Ishikawa (cell line): ENCODE results near the gene GAL3ST2.

Experiments
- CEBPB ChIP-seq: IDR thresholded peaks from 2 replicates; pipeline ENCODE4 v1.6.1; 2012
- CREB1 ChIP-seq: IDR thresholded peaks from 2 replicates; pipeline ENCODE4 v1.6.1; 2012; ENCODE audit warnings: low read depth
- EGR1 ChIP-seq: IDR thresholded peaks from 2 replicates; pipeline ENCODE4 v1.6.1; 2012
- EP300 ChIP-seq: IDR thresholded peaks from 2 replicates; pipeline ENCODE4 v1.6.1; 2012; ENCODE audit warnings: borderline replicate concordance
- FOXM1 ChIP-seq: IDR thresholded peaks from 2 replicates; pipeline ENCODE4 v1.6.1; 2012; ENCODE audit warnings: low read depth, borderline replicate concordance
- NFIC ChIP-seq: IDR thresholded peaks from 2 replicates; pipeline ENCODE4 v1.6.1; 2012
- RAD21 ChIP-seq: IDR thresholded peaks from 2 replicates; pipeline ENCODE4 v1.6.1; 2012; ENCODE audit warnings: low read depth
- TAF1 ChIP-seq: IDR thresholded peaks from 2 replicates; pipeline ENCODE4 v1.6.1; 2012; ENCODE audit warnings: low read depth, mild to moderate bottlenecking
- TCF12 ChIP-seq: IDR thresholded peaks from 2 replicates; pipeline ENCODE4 v1.6.1; 2012; ENCODE audit warnings: low read depth
- TEAD4 ChIP-seq: IDR thresholded peaks from 2 replicates; pipeline ENCODE4 v1.6.1; 2012
- YY1 ChIP-seq: IDR thresholded peaks from 2 replicates; pipeline ENCODE4 v1.6.1; 2012; ENCODE audit warnings: low read depth
- ZBTB7A ChIP-seq: IDR thresholded peaks from 2 replicates; pipeline ENCODE4 v1.6.1; 2012; ENCODE audit warnings: low read depth
- TF ChIP-seq, protein P1 (sequence below): IDR thresholded peaks from 2 replicates; pipeline ENCODE4 v1.6.1; 2012; ENCODE audit warnings: low read depth, mild to moderate bottlenecking
- TF ChIP-seq, protein P2 (sequence below): IDR thresholded peaks from 2 replicates; pipeline ENCODE4 v1.6.1; 2012
- TF ChIP-seq, protein P3 (sequence below): IDR thresholded peaks from 2 replicates; pipeline ENCODE4 v1.6.1; 2012

GAL3ST2 gene

DNA sequence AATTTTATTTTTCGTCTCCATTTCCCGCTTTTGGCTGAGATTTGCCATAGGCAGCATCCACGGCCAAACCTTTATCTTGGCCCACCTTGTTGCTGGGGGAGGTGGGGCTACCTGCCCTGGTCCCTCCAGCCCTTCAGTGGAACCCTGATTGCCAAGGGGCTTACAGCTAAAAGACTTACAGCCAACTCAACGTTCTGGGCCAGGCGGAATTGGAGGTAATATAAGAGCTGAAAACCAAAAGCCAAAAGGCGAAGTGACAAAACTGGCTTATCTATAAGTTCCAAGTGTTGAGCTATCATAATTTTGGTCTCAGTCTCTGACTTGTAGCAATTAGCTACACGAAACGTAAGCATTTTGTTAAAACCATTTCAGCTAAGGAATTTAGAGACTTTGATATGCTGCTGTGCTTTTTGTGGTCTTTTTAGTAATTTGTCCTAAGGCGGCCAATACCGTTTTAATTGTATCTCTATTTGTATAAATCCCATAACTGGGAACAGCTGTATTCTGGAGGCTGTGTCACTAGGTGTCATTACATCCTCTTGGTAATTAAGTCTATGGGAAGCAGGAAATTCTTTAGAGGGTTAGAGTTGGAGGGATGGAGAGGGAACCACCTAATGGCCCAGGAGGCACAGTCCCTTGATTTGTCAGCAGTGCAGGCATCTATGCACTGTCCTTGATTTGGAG, 58.0 kb downstream of the GAL3ST2 start:
- no peak for TF ChIP-seq TCF12
- TF ChIP-seq TEAD4: no peak
- TF ChIP-seq ZBTB7A: no peak
- TF ChIP-seq CEBPB: no peak
- no peak for TF ChIP-seq CREB1
- TF ChIP-seq, protein P1, sequence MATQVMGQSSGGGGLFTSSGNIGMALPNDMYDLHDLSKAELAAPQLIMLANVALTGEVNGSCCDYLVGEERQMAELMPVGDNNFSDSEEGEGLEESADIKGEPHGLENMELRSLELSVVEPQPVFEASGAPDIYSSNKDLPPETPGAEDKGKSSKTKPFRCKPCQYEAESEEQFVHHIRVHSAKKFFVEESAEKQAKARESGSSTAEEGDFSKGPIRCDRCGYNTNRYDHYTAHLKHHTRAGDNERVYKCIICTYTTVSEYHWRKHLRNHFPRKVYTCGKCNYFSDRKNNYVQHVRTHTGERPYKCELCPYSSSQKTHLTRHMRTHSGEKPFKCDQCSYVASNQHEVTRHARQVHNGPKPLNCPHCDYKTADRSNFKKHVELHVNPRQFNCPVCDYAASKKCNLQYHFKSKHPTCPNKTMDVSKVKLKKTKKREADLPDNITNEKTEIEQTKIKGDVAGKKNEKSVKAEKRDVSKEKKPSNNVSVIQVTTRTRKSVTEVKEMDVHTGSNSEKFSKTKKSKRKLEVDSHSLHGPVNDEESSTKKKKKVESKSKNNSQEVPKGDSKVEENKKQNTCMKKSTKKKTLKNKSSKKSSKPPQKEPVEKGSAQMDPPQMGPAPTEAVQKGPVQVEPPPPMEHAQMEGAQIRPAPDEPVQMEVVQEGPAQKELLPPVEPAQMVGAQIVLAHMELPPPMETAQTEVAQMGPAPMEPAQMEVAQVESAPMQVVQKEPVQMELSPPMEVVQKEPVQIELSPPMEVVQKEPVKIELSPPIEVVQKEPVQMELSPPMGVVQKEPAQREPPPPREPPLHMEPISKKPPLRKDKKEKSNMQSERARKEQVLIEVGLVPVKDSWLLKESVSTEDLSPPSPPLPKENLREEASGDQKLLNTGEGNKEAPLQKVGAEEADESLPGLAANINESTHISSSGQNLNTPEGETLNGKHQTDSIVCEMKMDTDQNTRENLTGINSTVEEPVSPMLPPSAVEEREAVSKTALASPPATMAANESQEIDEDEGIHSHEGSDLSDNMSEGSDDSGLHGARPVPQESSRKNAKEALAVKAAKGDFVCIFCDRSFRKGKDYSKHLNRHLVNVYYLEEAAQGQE: no peak
- no peak for TF ChIP-seq EGR1
- TF ChIP-seq, protein P2, sequence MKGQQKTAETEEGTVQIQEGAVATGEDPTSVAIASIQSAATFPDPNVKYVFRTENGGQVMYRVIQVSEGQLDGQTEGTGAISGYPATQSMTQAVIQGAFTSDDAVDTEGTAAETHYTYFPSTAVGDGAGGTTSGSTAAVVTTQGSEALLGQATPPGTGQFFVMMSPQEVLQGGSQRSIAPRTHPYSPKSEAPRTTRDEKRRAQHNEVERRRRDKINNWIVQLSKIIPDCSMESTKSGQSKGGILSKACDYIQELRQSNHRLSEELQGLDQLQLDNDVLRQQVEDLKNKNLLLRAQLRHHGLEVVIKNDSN: no peak
- TF ChIP-seq NFIC: no peak
- TF ChIP-seq TAF1: no peak
- TF ChIP-seq FOXM1: no peak
- TF ChIP-seq EP300: no peak
- no peak for TF ChIP-seq YY1
- TF ChIP-seq RAD21: no peak
- TF ChIP-seq, protein P3, sequence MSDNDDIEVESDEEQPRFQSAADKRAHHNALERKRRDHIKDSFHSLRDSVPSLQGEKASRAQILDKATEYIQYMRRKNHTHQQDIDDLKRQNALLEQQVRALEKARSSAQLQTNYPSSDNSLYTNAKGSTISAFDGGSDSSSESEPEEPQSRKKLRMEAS: no peak

DNA sequence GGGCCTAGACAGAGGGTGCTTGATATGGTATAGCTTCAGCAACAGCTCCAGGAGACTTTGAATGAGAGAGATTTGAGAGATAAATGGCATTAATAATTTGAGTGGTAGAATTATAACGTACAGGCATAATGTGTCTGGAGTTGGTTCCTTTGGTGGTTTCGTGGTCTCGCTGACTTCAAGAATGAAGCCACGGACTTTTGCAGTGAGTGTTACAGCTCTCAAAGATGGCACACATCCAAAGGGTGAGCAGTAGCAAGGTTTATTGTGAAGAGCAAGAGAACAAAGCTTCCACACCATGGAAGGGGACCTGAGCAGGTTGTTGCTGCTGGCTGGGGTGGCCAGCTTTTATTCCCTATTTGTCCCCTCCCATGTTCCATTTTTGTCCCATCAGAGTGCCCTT, 59.0 kb downstream of the GAL3ST2 start:
- TF ChIP-seq, protein P1: no peak
- TF ChIP-seq EGR1 (no peak), TEAD4 (no peak), CREB1 (no peak), NFIC (no peak), TCF12 (no peak), YY1 (no peak), CEBPB (no peak), FOXM1 (no peak), TAF1 (no peak), EP300 (no peak), ZBTB7A (no peak), RAD21 (no peak)
- TF ChIP-seq, protein P2: no peak
- TF ChIP-seq, protein P3: no peak

DNA sequence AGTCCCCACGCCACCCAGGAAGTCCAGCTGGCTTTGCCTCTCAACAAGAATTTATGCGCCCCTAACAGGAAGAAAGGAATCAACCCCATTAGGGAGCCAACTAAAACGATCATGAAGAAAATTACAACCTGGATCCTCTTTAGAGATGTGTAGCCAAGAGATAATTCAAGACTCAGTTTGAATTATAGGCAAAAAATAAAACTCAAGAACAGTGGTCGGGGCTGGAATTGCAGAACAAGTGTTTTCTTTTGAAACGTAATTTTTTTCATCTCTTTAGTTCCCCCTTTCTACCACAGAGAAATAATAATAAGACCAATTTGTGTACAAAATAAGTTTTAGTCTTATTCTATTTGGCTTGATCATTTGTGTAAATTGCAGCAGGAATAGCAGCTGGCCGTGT, 59.7 kb downstream of the GAL3ST2 start:
- TF ChIP-seq CREB1: no peak
- TF ChIP-seq TEAD4: no peak
- TF ChIP-seq EGR1: no peak
- TF ChIP-seq, protein P2: no peak
- TF ChIP-seq RAD21: no peak
- TF ChIP-seq TAF1: no peak
- TF ChIP-seq ZBTB7A: no peak
- TF ChIP-seq EP300: no peak
- no peak for TF ChIP-seq NFIC
- no peak for TF ChIP-seq YY1
- no peak for TF ChIP-seq CEBPB

DNA sequence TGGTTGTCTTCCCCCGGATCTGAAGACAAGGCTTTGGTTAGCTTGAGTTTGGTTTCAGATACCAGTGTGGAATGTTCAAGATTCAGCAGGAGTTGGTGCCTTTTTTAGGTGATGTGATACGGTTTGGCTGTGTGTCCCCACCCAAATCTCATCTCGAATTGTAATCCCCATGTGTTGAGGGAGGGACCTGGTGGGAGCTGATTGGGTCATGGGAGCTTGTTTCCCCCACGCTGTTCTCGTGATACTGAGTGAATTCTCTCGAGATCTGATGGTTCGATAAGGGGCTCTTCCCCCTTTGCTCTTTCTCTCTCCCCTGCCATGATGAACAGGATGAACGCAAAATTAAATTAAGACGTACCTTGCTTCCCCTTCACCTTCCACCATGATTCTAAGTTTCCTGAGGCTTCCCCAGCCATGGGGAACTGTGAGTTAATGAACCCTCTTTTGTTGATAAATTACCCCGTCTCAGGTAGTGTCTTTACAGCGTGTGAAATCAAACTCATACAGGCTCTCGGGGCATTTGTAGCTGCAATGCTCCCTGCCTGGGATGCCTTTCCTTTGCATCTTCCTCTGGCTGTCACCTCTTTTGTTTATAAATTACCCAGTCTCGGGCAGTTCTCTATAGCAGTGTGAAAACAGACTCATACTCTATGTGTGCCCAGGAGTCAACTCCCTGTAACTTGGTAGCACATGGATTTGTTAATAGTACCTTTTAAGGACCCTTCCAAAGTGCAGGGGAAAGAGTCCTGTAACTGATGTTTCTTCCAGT, 60.8 kb downstream of the GAL3ST2 start:
- no peak for TF ChIP-seq NFIC
- no peak for TF ChIP-seq ZBTB7A
- no peak for TF ChIP-seq CEBPB
- no peak for TF ChIP-seq TEAD4
- no peak for TF ChIP-seq TAF1
- TF ChIP-seq RAD21: no peak
- TF ChIP-seq, protein P1: no peak
- TF ChIP-seq, protein P2: no peak
- TF ChIP-seq EGR1: no peak
